Astrocyte of the cerebellum (primary cell): ENCODE data around the gene ZYG11B.

ENCODE experiments used
- DNase-seq: peaks from one replicate; pipeline ENCODE4 v3.0.0-alpha.2; 2011; ENCODE audit warnings: low read depth
- H3K4me3 ChIP-seq: 2 replicates; pipeline ENCODE4 v1.5.1; 2011; ENCODE audit warnings: mild to moderate bottlenecking, low read depth, low read length, moderate library complexity
- CTCF ChIP-seq: IDR thresholded peaks from 2 replicates; pipeline ENCODE4 v1.5.1; 2012; ENCODE audit warnings: low read length, low read depth, moderate library complexity, mild to moderate bottlenecking; ENCODE audit errors: missing control alignments
- in situ Hi-C: cut with HindIII; loops from 2 replicates; pipeline ENCODE4 v1.10.0; 2017; ENCODE audit warnings: low sequenced_read_pairs

The ZYG11B gene

DNA sequence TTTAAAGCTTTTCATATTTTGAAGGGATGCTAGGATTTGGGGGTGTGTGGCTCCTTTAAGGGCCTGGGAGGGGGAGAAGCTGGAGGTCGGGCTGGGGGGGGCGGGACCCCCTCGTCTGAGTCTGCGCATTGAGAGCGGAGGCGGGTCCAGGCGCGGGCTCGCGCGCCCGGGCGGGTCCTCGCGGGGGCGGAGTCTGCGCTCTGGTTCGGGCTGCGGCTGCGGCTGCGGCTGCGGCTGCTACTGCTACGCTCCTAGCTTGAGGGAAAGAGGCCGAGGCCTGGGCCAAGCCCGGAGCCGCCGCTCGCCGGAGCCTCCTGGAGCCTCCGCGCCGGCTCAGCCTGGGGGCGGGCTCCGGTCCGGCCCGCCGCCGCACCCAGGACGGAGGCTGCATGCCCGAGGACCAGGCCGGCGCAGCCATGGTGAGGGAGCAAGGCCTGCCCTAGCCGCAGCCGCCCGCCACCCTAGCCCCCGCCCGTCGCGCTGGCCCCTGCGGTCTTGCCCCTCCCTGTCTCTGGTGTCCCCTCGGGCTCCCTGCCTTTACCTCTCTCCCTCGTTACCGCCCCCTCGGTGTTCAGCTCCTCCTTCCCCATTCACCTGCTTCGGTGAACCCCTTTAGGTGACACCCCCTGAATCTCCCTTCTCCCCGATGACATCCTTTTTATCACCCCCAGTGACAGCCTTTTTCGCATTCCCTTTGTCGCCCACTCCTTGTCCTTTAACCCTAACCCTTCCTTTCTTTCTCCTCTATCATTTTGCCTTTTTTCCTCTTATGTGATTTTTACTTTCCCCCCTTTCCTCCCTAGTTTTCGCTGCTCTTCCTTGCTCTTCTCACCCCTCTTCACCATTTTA lies at the start of gene ZYG11B:
Gene ZYG11B (plus strand): TSS at position 189 of the 849 bp plus-strand sequence. CDS start 201 bp downstream, at position 390.
- no peak for TF ChIP-seq CTCF
- DNase-seq: peak; percentile 54
- in situ Hi-C loops: no loop called here
- peak within 1 kb of the TSS; percentile 86 for H3K4me3 ChIP-seq

DNA sequence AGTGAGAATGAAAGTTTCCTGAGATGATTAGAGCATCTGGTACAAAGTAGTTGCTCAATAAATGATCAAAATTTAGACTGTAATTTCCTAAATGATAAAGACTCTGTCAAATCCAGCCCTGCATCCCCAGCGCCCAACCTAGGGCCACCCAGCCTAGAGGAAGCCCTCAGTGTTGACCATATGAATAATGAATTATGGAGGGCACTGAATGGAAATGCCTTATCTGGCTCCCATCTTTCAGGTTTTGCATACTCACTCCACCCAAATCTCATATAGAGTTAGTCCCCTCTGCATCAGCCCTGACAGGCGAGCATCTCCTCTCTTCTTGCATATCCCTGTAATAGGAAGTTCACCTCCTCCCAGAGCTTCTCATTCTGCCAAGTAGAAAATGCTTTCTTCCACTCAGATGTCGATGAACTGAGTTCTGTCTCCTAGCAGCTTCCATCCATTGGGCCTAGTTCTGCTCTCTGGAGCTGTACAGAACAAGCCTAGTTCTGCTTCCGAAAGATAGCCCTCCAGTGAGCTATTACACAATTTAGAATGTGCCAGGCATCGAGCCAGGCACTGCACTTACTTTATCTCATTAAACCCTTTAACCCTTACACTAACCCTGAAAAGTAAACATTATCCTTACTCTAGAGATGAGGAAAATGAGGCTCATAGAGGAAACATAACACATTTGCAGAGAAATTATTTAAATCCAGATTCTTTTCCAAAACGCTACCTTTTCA lies 49.0 kb upstream of the ZYG11B start:
- in situ Hi-C loops: no loop called here
- no peak for DNase-seq
- no peak overlapping the region for H3K4me3 ChIP-seq
- TF ChIP-seq CTCF: no peak

- DNase-seq: no peak
- H3K4me3 ChIP-seq: no peak overlapping the region
- in situ Hi-C loops: no loop called here
- no peak for TF ChIP-seq CTCF
Measured at GRCh38 chr1:52679048-52679447, 47.2 kb upstream of the ZYG11B start.

GRCh38 chr1:52679498-52679897 lies 46.8 kb upstream of the ZYG11B start:
- no peak for TF ChIP-seq CTCF
- in situ Hi-C loops: no loop called here
- H3K4me3 ChIP-seq: no peak overlapping the region
- DNase-seq: no peak

GRCh38 chr1:52680353-52680752 lies 45.9 kb upstream of the ZYG11B start:
- TF ChIP-seq CTCF: no peak
- in situ Hi-C loops: no loop called here
- no peak overlapping the region for H3K4me3 ChIP-seq
- no peak for DNase-seq

GRCh38 chr1:52681136-52681535 lies 45.1 kb upstream of the ZYG11B start:
- no peak for TF ChIP-seq CTCF
- H3K4me3 ChIP-seq: no peak overlapping the region
- no peak for DNase-seq
- in situ Hi-C loops: no loop called here
